ENCODE measurements around the gene TRAF2.
A peak's percentile ranks its signal among the peaks of the same experiment; 100 is the strongest.

Gene TRAF2

DNA sequence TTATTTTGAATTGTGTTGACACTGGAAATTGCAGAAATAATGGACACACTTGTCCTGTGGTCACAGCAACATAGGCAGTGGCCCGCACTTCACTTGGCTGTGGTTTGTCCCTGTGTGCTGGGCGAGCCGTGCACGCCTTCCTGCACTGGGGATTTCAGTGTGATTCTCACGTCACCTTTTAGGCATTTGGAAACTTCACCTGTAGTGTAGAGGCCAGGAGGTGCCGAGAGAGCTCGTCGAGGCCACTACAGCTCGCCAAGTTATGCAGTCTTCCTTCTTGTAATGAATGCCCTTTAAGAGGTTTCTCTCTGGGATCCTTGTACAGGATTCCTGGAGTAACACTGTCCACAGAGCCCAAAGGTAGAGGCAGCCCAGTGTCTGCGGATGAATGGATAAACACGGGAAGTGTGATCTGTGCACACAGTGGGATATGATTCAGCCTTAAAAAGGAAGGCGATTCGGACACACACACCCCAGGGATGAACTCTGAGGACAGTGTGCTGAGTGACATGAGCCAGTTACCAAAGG, 14.7 kb downstream of the TRAF2 start:
- H4K20me1 ChIP-seq (ENCODE audit: insufficient read depth, low read length): no peaks in the 10 kb centered on the region
- no peak for TF ChIP-seq EZH2 (optimal IDR thresholded peaks at IDR 0.05; ENCODE audit: low read depth, low read length)
- peaks cover 75% of the 10 kb centered on the region for H3K79me2 ChIP-seq (ENCODE audit: low read length)
- peaks cover 65% of the 10 kb centered on the region for H3K4me1 ChIP-seq (ENCODE audit: low read length)
- H3K27me3 ChIP-seq (replicated peaks; ENCODE audit: insufficient read depth, low read length): no peaks in the 10 kb centered on the region
- H3K4me3 ChIP-seq (ENCODE audit: low read length): peak overlapping the region; percentile 33; the same call in 1 of the 2 replicates
- H3K27ac ChIP-seq (ENCODE audit: low read length): peak overlapping the region; percentile 99
- DNase-seq: no peak
- peaks cover 57% of the 10 kb centered on the region for H3F3A ChIP-seq (ENCODE audit: insufficient read depth, low read length)
- no peaks in the 10 kb centered on the region; the same call in none of the 2 replicates for H3K36me3 ChIP-seq (replicated peaks; ENCODE audit: insufficient read depth, low read length)
- H3K9me3 ChIP-seq (replicated peaks; ENCODE audit: insufficient read depth, low read length): no peaks in the 10 kb centered on the region
- peak overlapping the region; percentile 80 for H3K4me2 ChIP-seq (ENCODE audit: low read depth, low read length)
- no peak overlapping the region for H2AFZ ChIP-seq (ENCODE audit: low read length)
- no peaks in the 10 kb centered on the region for H3K9me2 ChIP-seq (replicated peaks; ENCODE audit: insufficient read depth, low read length)
- peak overlapping the region; percentile 94 for H3K9ac ChIP-seq (ENCODE audit: low read length)

DNA sequence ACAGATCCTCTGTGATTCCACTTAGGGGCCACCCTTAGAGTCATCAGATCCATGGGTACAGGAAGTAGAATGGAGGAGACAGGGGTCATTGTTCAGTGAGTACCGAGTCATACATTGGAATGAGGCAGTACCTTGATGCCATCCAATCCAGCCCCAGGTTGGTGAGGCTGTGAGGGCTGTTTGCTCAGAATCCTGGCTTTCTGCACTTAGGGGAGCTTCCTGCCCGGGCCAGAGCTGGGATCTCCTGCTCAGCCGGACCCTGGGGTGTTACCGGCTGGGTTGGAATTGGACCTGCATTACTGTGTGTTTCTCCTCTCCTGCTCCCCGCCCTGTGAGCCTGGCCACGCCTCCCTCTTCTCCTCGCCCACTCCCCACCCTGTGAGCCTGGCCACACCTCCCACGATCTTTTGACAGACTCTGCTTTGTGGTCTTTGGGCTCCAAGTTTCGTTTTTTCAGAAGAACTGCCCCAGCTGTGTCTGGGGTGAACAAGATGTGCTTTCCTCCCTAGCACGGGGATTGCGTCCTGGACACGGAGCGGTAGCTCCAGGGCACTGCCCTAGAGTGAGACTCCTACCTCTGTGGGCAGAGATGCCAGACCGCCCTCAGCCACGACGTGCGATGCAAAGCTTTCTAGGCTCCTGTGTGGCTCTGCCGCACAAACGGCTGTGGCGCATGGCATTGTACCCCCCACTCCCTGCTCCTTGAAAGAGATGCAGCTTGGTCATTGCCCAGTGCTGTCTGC, 15.4 kb downstream of the TRAF2 start:
- TF ChIP-seq EZH2 (optimal IDR thresholded peaks at IDR 0.05; ENCODE audit: low read depth, low read length) (no peak), EZH2phosphoT487 (IDR thresholded peaks at IDR 0.05; ENCODE audit: low read length) (no peak)
- TF ChIP-seq, protein P1, sequence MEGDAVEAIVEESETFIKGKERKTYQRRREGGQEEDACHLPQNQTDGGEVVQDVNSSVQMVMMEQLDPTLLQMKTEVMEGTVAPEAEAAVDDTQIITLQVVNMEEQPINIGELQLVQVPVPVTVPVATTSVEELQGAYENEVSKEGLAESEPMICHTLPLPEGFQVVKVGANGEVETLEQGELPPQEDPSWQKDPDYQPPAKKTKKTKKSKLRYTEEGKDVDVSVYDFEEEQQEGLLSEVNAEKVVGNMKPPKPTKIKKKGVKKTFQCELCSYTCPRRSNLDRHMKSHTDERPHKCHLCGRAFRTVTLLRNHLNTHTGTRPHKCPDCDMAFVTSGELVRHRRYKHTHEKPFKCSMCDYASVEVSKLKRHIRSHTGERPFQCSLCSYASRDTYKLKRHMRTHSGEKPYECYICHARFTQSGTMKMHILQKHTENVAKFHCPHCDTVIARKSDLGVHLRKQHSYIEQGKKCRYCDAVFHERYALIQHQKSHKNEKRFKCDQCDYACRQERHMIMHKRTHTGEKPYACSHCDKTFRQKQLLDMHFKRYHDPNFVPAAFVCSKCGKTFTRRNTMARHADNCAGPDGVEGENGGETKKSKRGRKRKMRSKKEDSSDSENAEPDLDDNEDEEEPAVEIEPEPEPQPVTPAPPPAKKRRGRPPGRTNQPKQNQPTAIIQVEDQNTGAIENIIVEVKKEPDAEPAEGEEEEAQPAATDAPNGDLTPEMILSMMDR (IDR thresholded peaks at IDR 0.05; ENCODE audit: low read length): no peak
- H3K9me2 ChIP-seq (replicated peaks; ENCODE audit: insufficient read depth, low read length): no peaks in the 10 kb centered on the region
- peaks cover 75% of the 10 kb centered on the region for H3K79me2 ChIP-seq (ENCODE audit: low read length)
- peak overlapping the region; percentile 99 for H3K27ac ChIP-seq (ENCODE audit: low read length)
- no peaks in the 10 kb centered on the region for H3K9me3 ChIP-seq (replicated peaks; ENCODE audit: insufficient read depth, low read length)
- no peaks in the 10 kb centered on the region for H3K27me3 ChIP-seq (replicated peaks; ENCODE audit: insufficient read depth, low read length)
- peak overlapping the region; percentile 33 for H3K4me3 ChIP-seq (ENCODE audit: low read length)
- H3K4me2 ChIP-seq (ENCODE audit: low read depth, low read length): peak overlapping the region; percentile 80
- peak; percentile 95 for DNase-seq
- peaks cover 54% of the 10 kb centered on the region for H3F3A ChIP-seq (ENCODE audit: insufficient read depth, low read length)
- peak overlapping the region; percentile 94 for H3K9ac ChIP-seq (ENCODE audit: low read length)
- H4K20me1 ChIP-seq (ENCODE audit: insufficient read depth, low read length): no peaks in the 10 kb centered on the region
- no peak overlapping the region for H2AFZ ChIP-seq (ENCODE audit: low read length)
- peaks cover 65% of the 10 kb centered on the region for H3K4me1 ChIP-seq (ENCODE audit: low read length)
- H3K36me3 ChIP-seq (replicated peaks; ENCODE audit: insufficient read depth, low read length): no peaks in the 10 kb centered on the region; the same call in none of the 2 replicates

DNA sequence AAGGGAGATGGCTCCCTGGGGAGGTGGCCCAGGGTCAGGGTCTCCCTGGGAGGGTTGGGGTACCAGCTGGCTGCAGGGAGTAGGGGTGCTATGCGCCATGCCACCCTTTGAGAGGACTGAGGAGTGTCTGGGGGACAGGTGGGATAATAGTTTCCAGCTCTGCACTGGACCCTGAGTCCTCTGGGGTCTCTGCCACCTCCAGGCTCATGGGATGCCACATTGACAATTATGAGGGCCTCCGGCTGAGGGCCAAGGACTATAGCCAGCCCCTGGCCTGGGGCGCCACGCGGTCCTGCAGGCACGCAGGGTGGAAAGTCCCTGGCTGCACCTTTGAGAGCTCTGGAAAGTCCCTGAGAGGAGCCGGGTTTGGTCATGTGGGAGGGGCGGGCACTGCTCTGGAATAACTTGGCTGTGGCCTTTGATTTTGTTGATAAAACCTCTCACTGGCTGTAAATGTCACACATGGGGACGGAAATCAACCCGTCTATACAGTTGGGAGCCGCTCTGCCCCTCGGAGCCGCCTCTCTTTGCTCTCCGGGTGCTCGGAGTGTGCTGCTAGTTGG, 16.0 kb downstream of the TRAF2 start:
- peak overlapping the region; percentile 33 for H3K4me3 ChIP-seq (ENCODE audit: low read length)
- H3K36me3 ChIP-seq (replicated peaks; ENCODE audit: insufficient read depth, low read length): no peaks in the 10 kb centered on the region; the same call in none of the 2 replicates
- H4K20me1 ChIP-seq (ENCODE audit: insufficient read depth, low read length): no peaks in the 10 kb centered on the region
- H3F3A ChIP-seq (ENCODE audit: insufficient read depth, low read length): peaks cover 54% of the 10 kb centered on the region
- no peaks in the 10 kb centered on the region for H3K9me2 ChIP-seq (replicated peaks; ENCODE audit: insufficient read depth, low read length)
- H3K4me1 ChIP-seq (ENCODE audit: low read length): peaks cover 58% of the 10 kb centered on the region
- H2AFZ ChIP-seq (ENCODE audit: low read length): no peak overlapping the region
- TF ChIP-seq EZH2phosphoT487 (IDR thresholded peaks at IDR 0.05; ENCODE audit: low read length): no peak
- TF ChIP-seq, protein P1 (IDR thresholded peaks at IDR 0.05; ENCODE audit: low read length): no peak
- TF ChIP-seq EZH2 (optimal IDR thresholded peaks at IDR 0.05; ENCODE audit: low read depth, low read length): no peak
- peak overlapping the region; percentile 80 for H3K4me2 ChIP-seq (ENCODE audit: low read depth, low read length)
- peak overlapping the region; percentile 94 for H3K9ac ChIP-seq (ENCODE audit: low read length)
- no peaks in the 10 kb centered on the region for H3K9me3 ChIP-seq (replicated peaks; ENCODE audit: insufficient read depth, low read length)
- peaks cover 75% of the 10 kb centered on the region for H3K79me2 ChIP-seq (ENCODE audit: low read length)
- peak; percentile 97 for DNase-seq
- peak overlapping the region; percentile 99 for H3K27ac ChIP-seq (ENCODE audit: low read length)
- no peaks in the 10 kb centered on the region for H3K27me3 ChIP-seq (replicated peaks; ENCODE audit: insufficient read depth, low read length)

Data from MM.1S (cell line).